AML-193 (cell line): ENCODE results near the gene PAIP1.
A peak's percentile ranks its signal among the peaks of the same experiment; 100 is the strongest.
"Not testable (repeated sequence)": the region's sequence is repeated elsewhere in the genome, so short reads cannot be mapped to it uniquely, and the experiment has no call there.

Experiments
- DNase-seq, 2 experiments: peaks; one replicate each; lab custom pipeline; 2025; lab: John Stamatoyannopoulos, UW

PAIP1 gene, protein sequence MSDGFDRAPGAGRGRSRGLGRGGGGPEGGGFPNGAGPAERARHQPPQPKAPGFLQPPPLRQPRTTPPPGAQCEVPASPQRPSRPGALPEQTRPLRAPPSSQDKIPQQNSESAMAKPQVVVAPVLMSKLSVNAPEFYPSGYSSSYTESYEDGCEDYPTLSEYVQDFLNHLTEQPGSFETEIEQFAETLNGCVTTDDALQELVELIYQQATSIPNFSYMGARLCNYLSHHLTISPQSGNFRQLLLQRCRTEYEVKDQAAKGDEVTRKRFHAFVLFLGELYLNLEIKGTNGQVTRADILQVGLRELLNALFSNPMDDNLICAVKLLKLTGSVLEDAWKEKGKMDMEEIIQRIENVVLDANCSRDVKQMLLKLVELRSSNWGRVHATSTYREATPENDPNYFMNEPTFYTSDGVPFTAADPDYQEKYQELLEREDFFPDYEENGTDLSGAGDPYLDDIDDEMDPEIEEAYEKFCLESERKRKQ

GRCh38 chr5:43556857-43557542, at the start of gene PAIP1:
TSS of gene PAIP1 (minus strand) at chr5:43557077. CDS start at chr5:43556846, 231 bp downstream.
- peak; percentile 61 to 68 for DNase-seq

DNA sequence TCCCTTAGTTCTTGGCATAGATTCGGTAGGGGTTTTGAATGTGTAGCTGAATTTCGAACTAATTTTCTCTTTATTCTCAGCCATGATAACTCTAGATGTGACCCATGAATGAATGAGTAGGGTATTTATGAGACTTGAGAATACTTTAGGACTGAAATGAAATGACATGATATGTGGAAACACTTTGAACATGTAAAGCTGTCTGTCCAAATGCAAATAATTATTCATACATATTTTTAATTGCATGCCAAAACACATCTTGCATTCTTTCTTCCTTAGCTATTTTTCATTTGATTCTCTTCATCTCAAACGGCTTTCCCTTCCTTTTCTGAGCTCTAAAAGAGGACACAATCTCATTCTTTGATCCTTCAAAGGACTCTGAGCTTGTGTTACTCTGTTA, 49.5 kb upstream of the PAIP1 start:
- DNase-seq, result no peak

GRCh38 chr5:43604699-43605098, 47.8 kb upstream of the PAIP1 start:
- DNase-seq, result no peak

- peak; percentile 90 to 94 for DNase-seq
Measured at GRCh38 chr5:43603344-43604217, 46.7 kb upstream of the PAIP1 start.

- peak; percentile 21 to 45 for DNase-seq
Measured at GRCh38 chr5:43602461-43603343, 45.8 kb upstream of the PAIP1 start, which contains the start of gene NNT. TSS of gene NNT (plus strand) at chr5:43603180. CDS start at chr5:43609196, 6,016 bp downstream.

DNA sequence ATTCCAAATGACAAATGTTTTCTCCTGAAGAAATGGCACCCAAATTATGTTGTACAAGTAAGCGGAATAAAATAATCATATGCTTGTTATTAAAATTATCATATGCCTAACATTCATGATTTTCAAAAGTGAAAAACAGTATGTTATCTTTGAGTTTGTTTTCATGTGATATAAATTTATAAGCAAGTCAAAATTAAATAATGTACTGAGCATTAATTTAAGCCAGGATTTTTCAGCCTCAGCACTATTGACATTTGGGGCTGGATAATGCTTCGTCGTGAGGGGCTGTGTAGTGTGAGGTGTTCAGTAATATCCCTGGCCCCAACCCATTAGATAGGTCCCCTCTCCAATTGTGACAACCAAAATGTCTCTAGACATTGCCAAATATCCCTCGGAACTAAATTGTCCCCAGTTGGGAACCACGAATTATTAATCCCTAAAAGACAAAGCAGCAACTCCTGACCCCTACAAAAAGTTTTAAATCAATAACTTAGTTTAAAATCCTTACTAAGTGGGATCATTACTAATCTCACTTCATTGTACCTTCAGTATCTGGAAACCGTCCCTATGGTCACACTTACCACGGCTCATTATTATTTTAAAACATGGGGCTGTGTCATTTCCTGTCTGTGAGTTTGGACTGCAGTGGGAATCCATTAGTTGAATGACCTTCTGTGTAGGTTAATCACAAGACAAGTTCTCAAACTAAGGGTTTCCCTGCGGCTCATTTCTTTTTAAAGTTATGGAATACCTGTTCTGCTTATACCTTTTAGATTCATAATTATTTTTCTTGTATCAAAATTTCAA, 44.8 kb upstream of the PAIP1 start:
- DNase-seq, result peak; percentile 32 to 35

DNA sequence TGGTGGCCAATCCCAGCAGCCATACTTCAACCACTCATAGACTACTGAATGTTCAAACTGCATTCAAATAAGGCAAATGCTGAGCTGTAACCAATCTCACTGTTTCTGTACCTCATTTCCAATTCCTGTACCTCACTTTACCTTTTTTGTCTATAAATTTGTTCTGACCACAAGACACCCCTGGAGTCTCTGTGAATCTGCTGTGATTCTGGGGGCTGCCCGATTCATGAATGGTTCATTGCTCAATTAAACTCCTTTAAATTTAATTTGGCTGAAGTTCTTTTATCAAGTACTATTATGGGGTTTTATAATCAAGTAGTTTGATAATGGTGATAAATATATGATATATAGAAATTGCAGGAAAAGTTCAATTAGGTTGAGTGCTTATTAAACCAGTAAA, 42.0 kb upstream of the PAIP1 start:
- not testable (repeated sequence) for DNase-seq

- DNase-seq, result peak; percentile 40 to 41
Measured at GRCh38 chr5:43592363-43592762, 35.5 kb upstream of the PAIP1 start.

GRCh38 chr5:43590700-43591099, 33.8 kb upstream of the PAIP1 start:
- no peak for DNase-seq

DNA sequence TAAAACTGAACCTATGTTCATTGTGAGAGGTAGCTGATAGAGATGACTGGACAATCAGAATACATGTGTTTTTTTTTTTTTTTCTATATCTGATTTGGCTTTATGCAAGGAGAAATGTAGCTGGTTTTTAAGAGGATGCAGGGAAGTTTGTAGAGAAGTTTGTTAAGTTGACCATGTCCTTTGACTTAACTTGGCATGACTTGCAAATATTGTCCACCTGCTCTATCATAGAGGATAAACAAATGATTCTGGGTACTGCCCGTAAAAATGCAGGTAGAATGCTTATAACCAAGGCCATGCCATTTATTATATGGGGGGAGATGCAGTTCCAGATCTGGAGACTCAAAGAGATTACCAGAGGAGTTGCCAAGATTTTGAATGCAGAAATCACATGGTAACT, 32.4 kb upstream of the PAIP1 start:
- DNase-seq, result no peak

- no peak for DNase-seq
Measured at GRCh38 chr5:43588842-43589241, 32.0 kb upstream of the PAIP1 start.

- no peak for DNase-seq
Measured at GRCh38 chr5:43584166-43584699, 27.4 kb upstream of the PAIP1 start.

- no peak for DNase-seq
Measured at GRCh38 chr5:43583724-43584123, 26.8 kb upstream of the PAIP1 start.

DNA sequence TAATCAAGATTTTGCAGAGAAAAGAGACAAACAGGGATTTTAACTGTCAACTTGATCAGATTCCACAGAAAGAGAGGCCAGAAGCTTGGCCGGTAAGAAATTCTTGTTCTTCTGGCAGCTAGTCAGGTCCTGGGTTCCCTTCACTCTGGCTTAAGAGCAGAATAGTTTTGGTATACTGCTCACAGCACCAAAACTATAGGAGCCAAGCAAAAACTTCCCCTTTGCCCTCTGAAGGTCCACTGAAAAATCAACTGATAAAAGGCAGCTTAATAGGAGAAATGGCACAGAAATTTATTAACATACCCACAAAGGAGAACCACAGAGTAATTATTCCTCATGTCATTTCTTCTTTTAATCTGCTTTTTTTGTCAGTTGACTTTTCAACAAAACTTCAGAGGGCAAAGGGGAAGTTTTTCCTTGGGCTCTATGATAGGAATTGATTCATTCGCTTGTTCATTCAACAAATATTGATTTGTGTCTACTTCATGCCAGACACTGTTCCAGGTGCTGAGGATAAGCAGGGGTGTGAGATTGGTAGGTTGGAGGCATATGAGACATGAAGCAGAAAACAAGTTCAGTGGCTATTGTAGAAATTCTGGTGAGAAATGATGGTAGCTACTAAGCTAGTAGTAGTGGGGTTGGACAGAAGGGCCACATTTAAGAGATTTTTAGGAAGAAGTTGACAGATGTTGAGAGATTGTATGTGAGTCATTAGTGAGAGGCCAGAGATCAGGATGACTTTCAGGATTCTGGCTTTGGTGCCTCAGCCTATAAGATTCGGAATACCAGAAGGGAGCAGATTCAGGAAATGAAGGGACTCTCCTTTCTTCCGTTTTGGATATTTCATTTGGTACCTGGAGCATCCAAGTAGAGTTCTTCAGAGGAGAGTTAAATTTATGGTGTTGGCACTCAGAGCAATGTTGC, 25.5 kb upstream of the PAIP1 start:
- no peak for DNase-seq

DNA sequence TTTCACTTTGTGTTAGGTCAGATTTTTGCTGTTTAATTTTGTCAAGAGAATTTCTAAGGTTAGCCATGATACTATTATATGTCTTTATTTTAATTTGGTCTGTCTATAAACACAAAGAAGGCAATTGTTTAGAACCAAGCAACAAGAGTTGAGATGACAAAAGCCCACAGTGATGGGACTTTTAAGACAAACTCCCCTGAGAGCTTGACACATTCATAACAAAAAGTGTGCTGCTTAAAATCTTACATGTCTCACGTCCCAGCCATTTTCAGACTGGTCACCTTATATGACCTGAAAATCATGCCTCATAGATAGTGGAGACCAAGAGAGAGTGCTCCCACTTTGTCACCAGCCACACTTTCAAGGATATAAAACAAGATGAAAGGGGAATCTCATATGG, 24.5 kb upstream of the PAIP1 start:
- DNase-seq, result no peak

- DNase-seq, result not testable (repeated sequence)
Measured at GRCh38 chr5:43580402-43581210, 23.7 kb upstream of the PAIP1 start.

DNA sequence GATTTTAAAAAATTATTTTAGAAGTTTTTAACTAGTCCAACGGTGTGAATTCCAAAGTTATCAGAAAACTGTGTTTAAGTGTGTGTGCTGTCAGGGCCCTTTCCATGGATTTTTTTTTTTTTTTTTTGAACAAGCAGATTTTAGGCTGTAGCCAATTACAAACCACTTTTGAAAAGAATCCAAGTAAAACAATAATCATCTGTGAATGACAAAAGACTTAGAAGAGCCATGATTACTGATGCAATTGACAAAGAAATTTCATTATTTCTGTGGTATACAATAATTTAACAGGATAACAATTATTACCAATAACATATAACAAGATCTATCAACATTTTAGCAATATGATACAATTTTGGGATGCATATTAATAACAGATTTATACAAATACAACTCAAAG, 16.2 kb upstream of the PAIP1 start:
- DNase-seq, result no peak

- no peak for DNase-seq
Measured at GRCh38 chr5:43572357-43572756, 15.5 kb upstream of the PAIP1 start.
